Thyroid gland (tissue), 4 donors: ENCODE results near the gene ACSL3. TPM values are rescaled to one million over a fixed set of nuclear protein-coding genes. Genes with fewer than 3 reads are reported as not detected.
A peak's percentile ranks its signal among the peaks of the same experiment; 100 is the strongest.

Source experiments
- DNase-seq, 2 donors: peaks; one replicate each; pipeline ENCODE4 v3.0.0-alpha.2; 2019
- H3K27ac ChIP-seq, 3 donors: fragments of 200-600 bp; sonication (generic); 1 replicate in 2 of 3; 2 replicates in 1 of 3; pipeline ENCODE4 v1.5.1; 2016 to 2019; ENCODE audit warnings: mild to moderate bottlenecking in 1 of 3, moderate library complexity in 1 of 3
- H3K27me3 ChIP-seq: fragments of 200-600 bp; sonication (generic); one replicate; pipeline ENCODE4 v1.5.1; 2019
- H3K36me3 ChIP-seq, 2 donors: fragments of 200-600 bp; sonication (generic); one replicate each; pipeline ENCODE4 v1.5.1; 2016 to 2019
- H3K4me1 ChIP-seq, 2 donors: fragments of 200-600 bp; sonication (generic); one replicate each; pipeline ENCODE4 v1.5.1; 2017 to 2019
- H3K4me3 ChIP-seq, 3 donors: fragments of 200-600 bp; sonication (generic); replicated peaks in 1 of 3; 1 replicate in 2 of 3; 2 replicates in 1 of 3; pipeline ENCODE4 v1.5.1; 2016; ENCODE audit warnings: mild to moderate bottlenecking in 1 of 3
- H3K9me3 ChIP-seq: fragments of 200-600 bp; sonication (generic); one replicate; pipeline ENCODE4 v1.5.1; 2017
- CTCF ChIP-seq, 6 experiments: fragments of 200-600 bp in 3 of 6; fragments of 450-650 bp in 3 of 6; sonication (generic) in 3 of 6; IDR thresholded peaks; one replicate each; pipeline ENCODE4 v1.5.1; 2016 to 2019; ENCODE audit warnings: antibody characterized with exemption in 6 of 6, mild to moderate bottlenecking in 2 of 6, inconsistent platforms in 1 of 6, moderate library complexity in 1 of 6
- POLR2A ChIP-seq, 2 donors: fragments of 450-650 bp; IDR thresholded peaks; one replicate each; pipeline ENCODE4 v1.6.1; 2017; ENCODE audit warnings: antibody characterized with exemption in 2 of 2, mild to moderate bottlenecking in 2 of 2, moderate library complexity in 1 of 2
- WGBS, 2 donors: methylation state at CpG; one replicate each; pipeline ENCODE4 v1.1.5; 2017; 5-methylcytosine and 5-hydroxymethylcytosine counted together
- intact Hi-C: fragments of 100-400 bp; cut with DNase I; formaldehyde crosslinking; loops from one replicate; pipeline ENCODE4 v1.15.1; 2023
- total RNA-seq, 4 donors: library from RNA; depleted of rRNA; stranded (reverse); fragments of >200 nt; gene quantifications; one replicate each; pipeline ENCODE4 v1.2.3, GENCODE V29; 2016

ACSL3 gene
- total RNA-seq = 10 to 100 TPM; 62.0 to 85.8 (median 76.6) TPM

- Histone ChIP-seq H3K27me3 (no peaks in the 10 kb centered on the region), H3K36me3 (no peaks in the 10 kb centered on the region), H3K9me3 (no peaks in the 10 kb centered on the region), H3K4me3 (peak within 1 kb of the TSS; percentile 70 to 78 (median 70)), H3K4me1 (peaks cover 28 to 52% of the 10 kb centered on the region in 2 donors), H3K27ac (peak within 1 kb of the TSS; percentile 81 to 95 (median 95))
- TF ChIP-seq CTCF (IDR thresholded peaks at IDR 0.05) (peak in 3 of 6 experiments; percentile 1 to 30 (median 16)), POLR2A (IDR thresholded peaks at IDR 0.05) (peak; percentile 95 to 100)
- intact Hi-C loops = no loop called here
- DNase-seq = peak; percentile 97 to 98
- WGBS, 2 donors = 0% methylated on average over 10 to 32 of the region's 99 CpGs
Measured at GRCh38 chr2:222860740-222861410, at the start of gene ACSL3. ACSL3 (plus strand) TSS chr2:222861036; CDS start chr2:222908773, 47,737 bp downstream.

- intact Hi-C loops = no loop called here
- no peak for TF ChIP-seq CTCF (IDR thresholded peaks at IDR 0.05)
- TF ChIP-seq POLR2A (IDR thresholded peaks at IDR 0.05) = no peak
- DNase-seq = no peak
- no peaks in the 10 kb centered on the region for H3K4me1 ChIP-seq
- H3K9me3 ChIP-seq = no peaks in the 10 kb centered on the region
- no peaks in the 10 kb centered on the region for H3K36me3 ChIP-seq
- H3K27me3 ChIP-seq = no peaks in the 10 kb centered on the region
- no peak overlapping the region for H3K27ac ChIP-seq
- 95 to 100% methylated on average over 1 of the region's 1 CpG for WGBS, 2 donors
- no peak overlapping the region for H3K4me3 ChIP-seq
Measured at GRCh38 chr2:222811828-222812227, 49.0 kb upstream of the ACSL3 start.

- H3K27me3 ChIP-seq = no peaks in the 10 kb centered on the region
- no peak for DNase-seq
- H3K4me1 ChIP-seq = no peaks in the 10 kb centered on the region
- no peaks in the 10 kb centered on the region for H3K36me3 ChIP-seq
- no peak overlapping the region for H3K27ac ChIP-seq
- intact Hi-C loops = no loop called here
- TF ChIP-seq CTCF (IDR thresholded peaks at IDR 0.05) (no peak), POLR2A (IDR thresholded peaks at IDR 0.05) (no peak)
- no peaks in the 10 kb centered on the region for H3K9me3 ChIP-seq
- WGBS, 2 donors = 63 to 71% methylated on average over 6 of the region's 6 CpGs
- no peak overlapping the region for H3K4me3 ChIP-seq
Measured at GRCh38 chr2:222813177-222813843, 47.5 kb upstream of the ACSL3 start.

GRCh38 chr2:222819722-222820333 lies 41.0 kb upstream of the ACSL3 start:
- WGBS, 2 donors = 52 to 59% methylated on average over 2 of the region's 2 CpGs
- DNase-seq = no peak
- no peaks in the 10 kb centered on the region for H3K27me3 ChIP-seq
- TF ChIP-seq POLR2A (IDR thresholded peaks at IDR 0.05) = no peak
- no peak for TF ChIP-seq CTCF (IDR thresholded peaks at IDR 0.05)
- intact Hi-C loops = no loop called here
- H3K27ac ChIP-seq = no peak overlapping the region
- H3K36me3 ChIP-seq = no peaks in the 10 kb centered on the region
- H3K9me3 ChIP-seq = no peaks in the 10 kb centered on the region
- H3K4me3 ChIP-seq = no peak overlapping the region
- H3K4me1 ChIP-seq = peaks cover 0 to 9% of the 10 kb centered on the region in 2 donors
